ENCODE measurements around the gene TFAP2A.

DNA sequence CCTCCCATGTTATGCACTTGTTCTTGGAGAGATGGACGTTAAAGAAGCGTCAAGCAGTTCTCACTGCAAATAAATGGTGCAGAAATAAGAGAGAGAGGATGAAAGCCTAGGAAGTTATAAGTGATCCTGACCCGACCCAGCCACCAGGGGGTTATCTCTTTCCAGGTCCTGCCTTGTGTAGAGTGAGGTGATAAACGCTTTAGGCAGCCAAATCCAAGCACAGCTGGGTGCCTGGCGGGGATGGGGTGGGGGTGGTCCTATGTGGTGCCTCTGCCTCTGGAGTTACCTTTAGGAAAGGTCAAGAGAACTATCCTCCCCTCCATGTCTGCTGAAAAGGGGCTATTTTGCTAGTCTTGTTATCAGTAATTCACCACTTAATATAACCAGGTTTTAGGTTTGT, 9.2 kb upstream of the TFAP2A start:
- TF ChIP-seq EZH2 (IDR thresholded peaks at IDR 0.05; ENCODE audit: insufficient read depth, poor library complexity, severe bottlenecking), result no peak
- no peak for TF ChIP-seq EZH2phosphoT487 (IDR thresholded peaks at IDR 0.05; ENCODE audit: insufficient read depth, low read depth)

All from GM23248 (cell line).